PC-3 (cell line): ENCODE data around the gene DIP2C.
"Not testable (repeated sequence)": the region's sequence is repeated elsewhere in the genome, so short reads cannot be mapped to it uniquely, and the experiment has no call there.

ENCODE experiments used
- EZH2 ChIP-seq: fragments of 300-600 bp; sonication (generic); IDR thresholded peaks from one replicate; pipeline ENCODE4 v1.6.1; 2017; ENCODE audit warnings: antibody characterized with exemption, mild to moderate bottlenecking, low read length; ENCODE audit not compliant: unreplicated experiment
- TF ChIP-seq, protein P1 (sequence below): fragments of 300-600 bp; sonication (generic); conservative IDR thresholded peaks from 2 replicates; pipeline ENCODE4 v1.5.1; 2017; ENCODE audit warnings: antibody characterized with exemption, low read depth, mild to moderate bottlenecking, low read length

GRCh38 chr10:264160-265073 is 425.1 kb downstream of the DIP2C start:
- TF ChIP-seq, protein P1, sequence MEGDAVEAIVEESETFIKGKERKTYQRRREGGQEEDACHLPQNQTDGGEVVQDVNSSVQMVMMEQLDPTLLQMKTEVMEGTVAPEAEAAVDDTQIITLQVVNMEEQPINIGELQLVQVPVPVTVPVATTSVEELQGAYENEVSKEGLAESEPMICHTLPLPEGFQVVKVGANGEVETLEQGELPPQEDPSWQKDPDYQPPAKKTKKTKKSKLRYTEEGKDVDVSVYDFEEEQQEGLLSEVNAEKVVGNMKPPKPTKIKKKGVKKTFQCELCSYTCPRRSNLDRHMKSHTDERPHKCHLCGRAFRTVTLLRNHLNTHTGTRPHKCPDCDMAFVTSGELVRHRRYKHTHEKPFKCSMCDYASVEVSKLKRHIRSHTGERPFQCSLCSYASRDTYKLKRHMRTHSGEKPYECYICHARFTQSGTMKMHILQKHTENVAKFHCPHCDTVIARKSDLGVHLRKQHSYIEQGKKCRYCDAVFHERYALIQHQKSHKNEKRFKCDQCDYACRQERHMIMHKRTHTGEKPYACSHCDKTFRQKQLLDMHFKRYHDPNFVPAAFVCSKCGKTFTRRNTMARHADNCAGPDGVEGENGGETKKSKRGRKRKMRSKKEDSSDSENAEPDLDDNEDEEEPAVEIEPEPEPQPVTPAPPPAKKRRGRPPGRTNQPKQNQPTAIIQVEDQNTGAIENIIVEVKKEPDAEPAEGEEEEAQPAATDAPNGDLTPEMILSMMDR: not testable (repeated sequence)
- TF ChIP-seq EZH2: not testable (repeated sequence)
